Measurements from ENCODE around the gene PRKCB. TPM values are rescaled to one million over a fixed set of nuclear protein-coding genes. Genes with fewer than 3 reads are reported as not detected.

The PRKCB gene
- total RNA-seq, 2 donors from 2014 or later, result 17.5 to 26.9 TPM

- no peak for DNase-seq (ENCODE audit: low spot score)
- intact Hi-C loops (cut with DNase I), result no loop called here
Measured at GRCh38 chr16:23976091-23976490, 140.3 kb downstream of the PRKCB start.

- intact Hi-C loops (cut with DNase I), result no loop called here
- no peak for DNase-seq (ENCODE audit: low spot score)
Measured at GRCh38 chr16:23976524-23976923, 140.7 kb downstream of the PRKCB start.

GRCh38 chr16:23979441-23979840 lies 143.7 kb downstream of the PRKCB start:
- DNase-seq (ENCODE audit: low spot score), result no peak
- intact Hi-C loops (cut with DNase I), result no loop called here

GRCh38 chr16:23979982-23980381 lies 144.2 kb downstream of the PRKCB start:
- no peak for DNase-seq (ENCODE audit: low spot score)
- intact Hi-C loops (cut with DNase I), result no loop called here

- intact Hi-C loops (cut with DNase I), result no loop called here
- no peak for DNase-seq (ENCODE audit: low spot score)
Measured at GRCh38 chr16:23981429-23982399, 145.9 kb downstream of the PRKCB start.

- intact Hi-C loops (cut with DNase I), result no loop called here
Measured at GRCh38 chr16:23986455-23986854, 150.7 kb downstream of the PRKCB start.

GRCh38 chr16:23987443-23987842 lies 151.7 kb downstream of the PRKCB start:
- no peak for DNase-seq (ENCODE audit: low spot score)
- intact Hi-C loops (cut with DNase I), result no loop called here

More at GRCh38 chr16:23986455-23986854, 150.7 kb downstream of the PRKCB start:
- no peak for DNase-seq (ENCODE audit: low spot score)

- intact Hi-C loops (cut with DNase I), result no loop called here
- DNase-seq (ENCODE audit: low spot score), result no peak
Measured at GRCh38 chr16:23990507-23990906, 154.7 kb downstream of the PRKCB start.

GRCh38 chr16:23991066-23991465 lies 155.3 kb downstream of the PRKCB start:
- intact Hi-C loops (cut with DNase I), result no loop called here
- no peak for DNase-seq (ENCODE audit: low spot score)

- DNase-seq (ENCODE audit: low spot score), result no peak
- intact Hi-C loops (cut with DNase I), result no loop called here
Measured at GRCh38 chr16:23994615-23995014, 158.8 kb downstream of the PRKCB start.

GRCh38 chr16:23996258-23996955 lies 160.6 kb downstream of the PRKCB start:
- intact Hi-C loops (cut with DNase I), result no loop called here
- no peak for DNase-seq (ENCODE audit: low spot score)

GRCh38 chr16:23998771-23999170 lies 163.0 kb downstream of the PRKCB start:
- no peak for DNase-seq (ENCODE audit: low spot score)

GRCh38 chr16:23999663-24000062 lies 163.9 kb downstream of the PRKCB start:
- intact Hi-C loops (cut with DNase I), result no loop called here
- no peak for DNase-seq (ENCODE audit: low spot score)

More at GRCh38 chr16:23998771-23999170, 163.0 kb downstream of the PRKCB start:
- intact Hi-C loops (cut with DNase I), result no loop called here

GRCh38 chr16:24001710-24002109 lies 165.9 kb downstream of the PRKCB start:
- intact Hi-C loops (cut with DNase I), result no loop called here
- no peak for DNase-seq (ENCODE audit: low spot score)

- intact Hi-C loops (cut with DNase I), result no loop called here
- no peak for DNase-seq (ENCODE audit: low spot score)
Measured at GRCh38 chr16:24002619-24003018, 166.8 kb downstream of the PRKCB start.

- no peak for DNase-seq (ENCODE audit: low spot score)
- intact Hi-C loops (cut with DNase I), result no loop called here
Measured at GRCh38 chr16:24005577-24005976, 169.8 kb downstream of the PRKCB start.

GRCh38 chr16:24007391-24007790 lies 171.6 kb downstream of the PRKCB start:
- intact Hi-C loops (cut with DNase I), result no loop called here

GRCh38 chr16:24007934-24008333 lies 172.2 kb downstream of the PRKCB start:
- intact Hi-C loops (cut with DNase I), result no loop called here
- DNase-seq (ENCODE audit: low spot score), result no peak

More at GRCh38 chr16:24007391-24007790, 171.6 kb downstream of the PRKCB start:
- DNase-seq (ENCODE audit: low spot score), result no peak

GRCh38 chr16:24009098-24009497 lies 173.3 kb downstream of the PRKCB start:
- intact Hi-C loops (cut with DNase I), result no loop called here
- DNase-seq (ENCODE audit: low spot score), result no peak

- intact Hi-C loops (cut with DNase I), result loop anchor here (5.0 kb wide), 1 partner anchor 208 kb away; no protein-coding TSS in a partner anchor
- DNase-seq (ENCODE audit: low spot score), result no peak
Measured at GRCh38 chr16:24009955-24010354, 174.2 kb downstream of the PRKCB start.
